HUES64 (cell line): ENCODE measurements around the gene STX1A.
A peak's percentile ranks its signal among the peaks of the same experiment; 100 is the strongest.

Experiments used
- H3K27ac ChIP-seq: 2 replicates; pipeline ENCODE4 v1.7.0; 2013; ENCODE audit warnings: low read depth, low read length, inconsistent platforms
- H3K27me3 ChIP-seq: 2 replicates; pipeline ENCODE4 v1.6.1; 2013; ENCODE audit warnings: mild to moderate bottlenecking, low read length; ENCODE audit not compliant: insufficient read depth
- H3K36me3 ChIP-seq: 2 replicates; pipeline ENCODE4 v1.6.1; 2013; ENCODE audit warnings: mild to moderate bottlenecking, low read length; ENCODE audit not compliant: insufficient read depth
- H3K4me1 ChIP-seq: 2 replicates; pipeline ENCODE4 v1.6.1; 2013; ENCODE audit warnings: mild to moderate bottlenecking, low read length, moderate library complexity; ENCODE audit not compliant: insufficient read depth
- H3K4me3 ChIP-seq: 2 replicates; pipeline ENCODE4 v1.5.1; 2013; ENCODE audit warnings: mild to moderate bottlenecking, low read length, moderate library complexity
- H3K9ac ChIP-seq: 2 replicates; pipeline ENCODE4 v1.6.1; 2013; ENCODE audit warnings: mild to moderate bottlenecking, low read depth, low read length
- H3K9me3 ChIP-seq: 2 replicates; pipeline ENCODE4 v1.6.1; 2013; ENCODE audit warnings: low read depth, low read length; ENCODE audit not compliant: insufficient read depth
- WGBS: fragments of 150-250, 120-280 bp; methylation state at CpG from one replicate; pipeline ENCODE4 v1.1.7; 2013; ENCODE audit warnings: missing lambda C conversion rate; 5-methylcytosine and 5-hydroxymethylcytosine counted together

The STX1A gene

DNA sequence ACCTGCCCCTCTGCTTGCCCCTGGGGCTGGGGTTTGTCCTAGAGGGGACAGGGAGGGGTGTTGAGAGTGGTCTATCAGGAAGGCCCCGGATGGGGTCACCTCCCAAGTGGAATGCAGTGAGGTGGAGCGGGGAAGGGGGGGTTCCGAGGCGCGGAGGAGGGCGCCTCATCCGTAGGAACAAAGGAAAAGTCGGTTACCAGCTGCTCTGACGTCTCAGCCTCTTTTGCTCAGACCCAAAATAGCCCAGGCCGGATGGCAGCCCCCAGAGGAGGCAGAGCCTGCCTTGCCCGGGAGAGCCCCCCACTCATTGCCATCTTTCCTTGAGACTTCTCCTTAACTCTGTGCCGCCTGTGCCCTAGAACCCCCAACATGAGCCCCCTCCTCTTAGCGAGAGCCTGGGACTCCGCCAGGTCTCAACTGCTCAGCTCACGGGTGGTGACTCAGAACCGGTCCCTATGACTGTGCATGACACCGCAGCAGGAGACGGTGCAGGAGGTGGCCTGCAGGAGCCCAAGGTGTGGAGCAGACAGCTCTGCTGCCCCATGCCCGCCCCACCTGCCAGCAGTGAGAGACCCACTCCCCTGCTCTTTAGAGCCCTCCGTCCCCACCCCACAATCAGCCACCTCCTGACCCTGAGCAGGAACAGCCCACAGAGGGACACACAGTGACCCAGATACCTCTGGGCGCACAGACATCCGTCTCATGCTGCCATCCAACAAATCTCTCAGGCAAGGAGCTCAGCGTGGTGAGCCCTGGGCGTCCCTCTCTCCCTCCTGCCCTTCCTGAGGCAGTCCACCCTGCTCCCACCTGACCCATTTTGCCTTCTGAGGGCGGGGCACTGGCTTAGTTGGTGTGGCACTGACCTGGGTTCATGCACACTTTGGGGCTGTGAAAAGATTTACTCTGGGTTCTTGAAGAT, 13.1 kb downstream of the STX1A start:
- Histone ChIP-seq H3K36me3 (peaks cover 8% of the 10 kb centered on the region; the same call in 1 of the 2 replicates), H3K27me3 (no peaks in the 10 kb centered on the region), H3K27ac (no peak overlapping the region), H3K4me1 (peaks cover 7% of the 10 kb centered on the region), H3K4me3 (no peak overlapping the region), H3K9me3 (no peaks in the 10 kb centered on the region), H3K9ac (no peak overlapping the region)
- 85% methylated on average over 25 of the region's 25 CpGs for WGBS

GRCh38 chr7:73705551-73705920, 13.9 kb downstream of the STX1A start:
- Histone ChIP-seq H3K36me3 (peaks cover 8% of the 10 kb centered on the region; the same call in 1 of the 2 replicates), H3K27ac (no peak overlapping the region), H3K9ac (no peak overlapping the region), H3K27me3 (no peaks in the 10 kb centered on the region), H3K9me3 (no peaks in the 10 kb centered on the region), H3K4me1 (peaks cover 7% of the 10 kb centered on the region), H3K4me3 (no peak overlapping the region)
- whole genome bisulfite sequencing, result 91% methylated on average over 10 of the region's 10 CpGs

DNA sequence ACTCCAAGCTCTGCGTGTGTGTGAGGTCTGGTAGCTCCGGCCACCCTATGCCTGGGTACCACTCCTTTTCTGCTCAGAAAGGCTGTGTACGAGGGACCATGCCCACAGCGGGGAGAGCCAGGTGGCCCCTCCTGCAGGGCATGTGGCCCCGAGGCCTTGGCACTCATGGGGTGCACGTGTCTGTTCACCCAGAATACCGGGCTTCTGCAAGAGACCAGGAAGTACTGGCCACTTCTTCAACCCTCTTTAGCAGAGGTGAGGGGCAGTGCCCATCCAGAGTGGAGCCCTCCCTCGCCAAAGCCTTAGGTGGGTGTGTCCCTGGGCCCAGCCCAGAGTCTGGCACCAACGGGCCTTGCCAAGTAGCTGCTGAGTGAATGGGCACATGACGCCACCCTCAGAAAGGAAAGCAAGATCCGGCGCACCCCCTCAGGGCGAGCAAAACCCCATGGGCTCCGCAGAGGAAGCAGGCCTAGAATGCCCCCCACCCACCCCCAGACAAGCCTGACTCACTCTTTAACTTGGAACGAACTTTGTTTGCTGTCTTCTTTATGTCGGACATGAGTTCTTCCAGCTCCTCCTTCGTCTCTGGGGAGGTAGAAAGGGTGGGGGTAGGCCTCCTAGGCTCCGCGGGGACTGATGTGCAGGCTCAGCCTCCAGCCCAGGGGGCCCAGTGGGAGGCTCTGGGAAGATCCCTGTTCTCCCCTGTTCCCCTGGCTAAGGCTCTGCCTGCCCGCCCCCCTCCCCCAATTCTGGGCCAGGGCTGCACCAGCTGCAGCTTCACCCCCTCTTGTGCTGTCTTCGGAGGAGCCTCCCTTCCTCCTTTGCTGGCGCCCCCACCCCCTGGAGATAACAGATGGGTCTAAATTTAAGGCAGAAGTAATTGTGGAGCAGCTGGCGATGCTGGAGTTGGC, 14.6 kb downstream of the STX1A start:
- Histone ChIP-seq H3K36me3 (peaks cover 8% of the 10 kb centered on the region; the same call in 1 of the 2 replicates), H3K4me3 (no peak overlapping the region), H3K9ac (no peak overlapping the region), H3K27me3 (no peaks in the 10 kb centered on the region), H3K27ac (no peak overlapping the region), H3K4me1 (peaks cover 7% of the 10 kb centered on the region), H3K9me3 (no peaks in the 10 kb centered on the region)
- 85% methylated on average over 22 of the region's 23 CpGs for WGBS

- WGBS, result 28% methylated on average over 40 of the region's 45 CpGs
- Histone ChIP-seq H3K27ac (no peak overlapping the region), H3K9ac (no peak overlapping the region; the same call in 1 of the 2 replicates), H3K36me3 (peaks cover 17% of the 10 kb centered on the region), H3K27me3 (no peaks in the 10 kb centered on the region), H3K4me1 (peaks cover 7% of the 10 kb centered on the region), H3K4me3 (peak overlapping the region; percentile 49), H3K9me3 (no peaks in the 10 kb centered on the region)
These were observed 15.5 kb downstream of the STX1A start for GRCh38 chr7:73703757-73704639.

- Histone ChIP-seq H3K9ac (0 out of 2 replicates have a peak overlapping the region, but pooled peaks have one; percentile 1), H3K27ac (no peak overlapping the region; the same call in 1 of the 2 replicates), H3K36me3 (peaks cover 25% of the 10 kb centered on the region), H3K4me1 (peaks cover 7% of the 10 kb centered on the region), H3K9me3 (no peaks in the 10 kb centered on the region), H3K4me3 (peak overlapping the region; percentile 49), H3K27me3 (no peaks in the 10 kb centered on the region)
- WGBS, result 52% methylated on average over 13 of the region's 13 CpGs
These were observed 16.2 kb downstream of the STX1A start for GRCh38 chr7:73703225-73703624.

- Histone ChIP-seq H3K4me3 (no peak overlapping the region), H3K36me3 (peaks cover 31% of the 10 kb centered on the region), H3K4me1 (peaks cover 7% of the 10 kb centered on the region), H3K9me3 (no peaks in the 10 kb centered on the region), H3K27me3 (no peaks in the 10 kb centered on the region), H3K9ac (no peak overlapping the region), H3K27ac (no peak overlapping the region)
- WGBS, result 86% methylated on average over 18 of the region's 18 CpGs
These were observed 16.8 kb downstream of the STX1A start for GRCh38 chr7:73702665-73703064.

DNA sequence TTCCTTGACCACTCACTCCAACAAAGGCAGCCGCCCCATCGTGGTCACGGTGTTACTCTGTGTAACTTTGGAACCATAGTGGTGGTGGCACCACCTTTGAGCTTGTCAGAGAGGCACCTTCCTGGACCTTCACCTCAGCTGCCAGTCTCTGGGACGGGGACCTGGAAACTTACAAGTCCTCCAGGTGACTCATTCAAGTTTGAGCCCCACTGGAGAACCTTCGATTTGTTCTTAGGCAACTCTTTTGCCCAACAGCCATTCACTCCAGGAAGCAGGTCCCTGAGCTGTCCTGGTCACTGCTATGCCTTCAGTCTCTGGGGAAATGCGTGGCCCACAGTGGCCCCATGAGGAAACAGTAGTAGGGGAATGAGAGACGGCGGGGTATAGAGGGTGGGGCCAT, 17.2 kb downstream of the STX1A start:
- H3K27ac ChIP-seq, result no peak overlapping the region
- no peak overlapping the region for H3K4me3 ChIP-seq
- H3K9ac ChIP-seq, result no peak overlapping the region
- WGBS, result 92% methylated on average over 8 of the region's 8 CpGs
- peaks cover 7% of the 10 kb centered on the region for H3K4me1 ChIP-seq
- no peaks in the 10 kb centered on the region for H3K9me3 ChIP-seq
- peaks cover 35% of the 10 kb centered on the region for H3K36me3 ChIP-seq
- no peaks in the 10 kb centered on the region for H3K27me3 ChIP-seq

DNA sequence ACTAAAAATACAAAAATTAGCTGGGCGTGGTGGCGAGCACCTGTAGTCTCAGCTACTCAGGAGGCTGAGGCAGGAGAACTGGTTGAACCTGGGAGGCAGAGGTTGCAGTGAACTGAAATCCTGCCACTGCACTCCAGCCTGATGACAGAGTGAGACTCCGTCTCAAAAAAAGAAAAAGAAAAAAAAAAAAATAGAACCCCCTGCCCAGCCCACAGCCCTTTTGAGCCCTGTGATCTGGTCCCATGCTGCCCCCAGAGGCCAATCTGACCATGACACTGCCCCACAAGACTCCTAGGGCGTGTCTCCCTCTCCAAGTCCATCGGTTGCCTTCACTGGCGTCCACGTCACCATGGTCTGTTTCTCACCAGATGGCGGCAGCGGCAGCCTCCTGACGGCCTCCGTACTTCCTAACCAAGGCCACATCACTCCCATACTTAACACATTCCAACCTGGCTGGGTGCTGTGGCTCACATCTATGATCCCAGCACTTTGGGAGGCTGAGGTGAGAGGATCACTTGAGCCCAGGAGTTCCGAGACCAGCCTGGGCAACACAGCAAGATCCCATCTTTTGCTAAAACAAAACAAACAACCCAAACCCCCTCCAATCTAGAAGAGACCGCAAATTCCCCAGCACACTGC, 18.0 kb downstream of the STX1A start:
- H3K4me1 ChIP-seq, result peaks cover 7% of the 10 kb centered on the region
- H3K4me3 ChIP-seq, result no peak overlapping the region
- H3K9me3 ChIP-seq, result no peaks in the 10 kb centered on the region
- H3K27ac ChIP-seq, result no peak overlapping the region
- H3K36me3 ChIP-seq, result peaks cover 43% of the 10 kb centered on the region
- no peak overlapping the region for H3K9ac ChIP-seq
- no peaks in the 10 kb centered on the region for H3K27me3 ChIP-seq
- 68% methylated on average over 13 of the region's 13 CpGs for WGBS

- 94% methylated on average over 15 of the region's 15 CpGs for WGBS
- no peak overlapping the region for H3K27ac ChIP-seq
- no peaks in the 10 kb centered on the region for H3K27me3 ChIP-seq
- H3K36me3 ChIP-seq, result peaks cover 51% of the 10 kb centered on the region
- H3K9ac ChIP-seq, result no peak overlapping the region
- H3K9me3 ChIP-seq, result no peaks in the 10 kb centered on the region
- H3K4me1 ChIP-seq, result peaks cover 7% of the 10 kb centered on the region
- H3K4me3 ChIP-seq, result no peak overlapping the region
These were observed 18.8 kb downstream of the STX1A start for GRCh38 chr7:73700581-73701134.

GRCh38 chr7:73700069-73700423, 19.4 kb downstream of the STX1A start:
- Histone ChIP-seq H3K9ac (no peak overlapping the region), H3K27me3 (no peaks in the 10 kb centered on the region), H3K9me3 (no peaks in the 10 kb centered on the region), H3K27ac (no peak overlapping the region), H3K36me3 (peaks cover 55% of the 10 kb centered on the region), H3K4me3 (no peak overlapping the region), H3K4me1 (peaks cover 7% of the 10 kb centered on the region)
- 93% methylated on average over 14 of the region's 14 CpGs for WGBS
